H1 (cell line): ENCODE results near the gene TBX6. TPM values are rescaled to one million over a fixed set of nuclear protein-coding genes. Genes with fewer than 3 reads are reported as not detected.

Experiments
- CTCF ChIA-PET: fragments of 300-600 bp; sonication (Branson Sonifier 250); formaldehyde crosslinking; loops from one replicate; lab custom pipeline; 2021; ENCODE audit not compliant: partially characterized antibody; lab: Charles Lee
- POLR2A ChIA-PET: fragments of 300-600 bp; sonication (Branson Sonifier 250); formaldehyde crosslinking; loops from one replicate; lab custom pipeline; 2021; ENCODE audit warnings: inconsistent platforms; ENCODE audit not compliant: partially characterized antibody; lab: Charles Lee
- DNase-seq, 2 experiments: peaks; one replicate each; pipeline versions ENCODE4 v3.0.0 to v3.0.0-alpha.2; 2010 to 2022; ENCODE audit warnings: low spot score in 2 of 2, low read depth in 1 of 2, mixed read lengths in 1 of 2
- FAIRE-seq: peaks from 2 replicates; lab custom pipeline; 2011; peaks lifted over from hg19 to GRCh38; lab: Jason Lieb, UNC
- H2AFZ ChIP-seq: 2 replicates; pipeline ENCODE4 v1.8.1; 2012; ENCODE audit warnings: low read length, inconsistent platforms
- H2AK5ac ChIP-seq: 2 replicates; pipeline ENCODE4 v1.6.1; 2013; ENCODE audit warnings: low read depth, low read length
- H2BK120ac ChIP-seq: replicated peaks from 2 replicates; pipeline ENCODE3; 2013; ENCODE audit warnings: low read depth, low read length, inconsistent platforms
- H2BK12ac ChIP-seq: 2 replicates; pipeline ENCODE4 v1.6.1; 2013; ENCODE audit warnings: low read depth, low read length
- H2BK15ac ChIP-seq: 2 replicates; pipeline ENCODE4 v1.6.1; 2013; ENCODE audit warnings: low read length
- H2BK20ac ChIP-seq: 2 replicates; pipeline ENCODE4 v1.6.1; 2013; ENCODE audit warnings: low read length
- H2BK5ac ChIP-seq: 2 replicates; pipeline ENCODE4 v1.6.1; 2013; ENCODE audit warnings: low read depth, low read length
- H3K14ac ChIP-seq: 2 replicates; pipeline ENCODE4 v1.6.1; 2013; ENCODE audit warnings: inconsistent platforms; ENCODE audit not compliant: insufficient read length
- H3K18ac ChIP-seq: 2 replicates; pipeline ENCODE4 v1.6.1; 2013; ENCODE audit warnings: low read length; ENCODE audit errors: extremely low read depth
- H3K23ac ChIP-seq: 2 replicates; pipeline ENCODE4 v1.6.1; 2013; ENCODE audit warnings: inconsistent platforms; ENCODE audit not compliant: insufficient read length
- H3K23me2 ChIP-seq: 2 replicates; pipeline ENCODE4 v1.6.1; 2013; ENCODE audit warnings: low read depth, low read length
- H3K27ac ChIP-seq: 2 replicates; pipeline ENCODE4 v1.6.1; 2011; ENCODE audit warnings: low read depth, low read length, inconsistent platforms
- H3K27me3 ChIP-seq, 4 experiments: replicated peaks in 1 of 4; 1 replicate in 1 of 4; 2 replicates in 3 of 4; pipeline versions ENCODE4 v1.6.1 to v1.8.1; 2011 to 2013; ENCODE audit warnings: low read length in 3 of 4, mild to moderate bottlenecking in 3 of 4, inconsistent platforms in 2 of 4, mixed read lengths in 2 of 4, moderate library complexity in 1 of 4; ENCODE audit not compliant: control insufficient read depth in 3 of 4, insufficient read depth in 3 of 4; ENCODE audit errors: extremely low read depth in 1 of 4
- H3K36me3 ChIP-seq, 4 experiments: 2 replicates each; pipeline versions ENCODE4 v1.6.1 to v1.8.1; 2011 to 2013; ENCODE audit warnings: mild to moderate bottlenecking in 4 of 4, low read length in 3 of 4, moderate library complexity in 2 of 4, control low read depth in 1 of 4, inconsistent platforms in 1 of 4; ENCODE audit not compliant: insufficient read depth in 4 of 4, control insufficient read depth in 2 of 4
- H3K4ac ChIP-seq: replicated peaks from 2 replicates; pipeline ENCODE3; 2013; ENCODE audit warnings: low read length, low read depth, mixed read lengths, inconsistent platforms; ENCODE audit not compliant: insufficient read length
- H3K4me1 ChIP-seq, 4 experiments: replicated peaks in 1 of 4; 1 replicate in 1 of 4; 2 replicates in 3 of 4; pipeline versions ENCODE4 v1.6.1 to v1.8.1; 2011 to 2013; ENCODE audit warnings: low read length in 3 of 4, inconsistent platforms in 2 of 4, mixed read lengths in 1 of 4; ENCODE audit not compliant: insufficient read depth in 4 of 4, control insufficient read depth in 3 of 4
- H3K4me2 ChIP-seq, 2 experiments: 2 replicates each; pipeline versions ENCODE4 v1.6.1 to v1.8.1; 2011 to 2013; ENCODE audit warnings: low read depth in 2 of 2, low read length in 2 of 2, control low read depth in 1 of 2, inconsistent platforms in 1 of 2, mild to moderate bottlenecking in 1 of 2; ENCODE audit not compliant: insufficient read depth in 1 of 2
- H3K4me3 ChIP-seq, 4 experiments: fragments of 200-600, 300-600 bp in 1 of 4; sonication (generic), shearing (Covaris generic), sonication (Bioruptor Twin) in 1 of 4; 2 replicates each; pipeline versions ENCODE4 v1.5.1 to v1.8.1; 2011 to 2016; ENCODE audit warnings: low read length in 4 of 4, low read depth in 3 of 4, control low read depth in 2 of 4, inconsistent platforms in 2 of 4, mild to moderate bottlenecking in 2 of 4, mixed read lengths in 1 of 4, moderate library complexity in 1 of 4; ENCODE audit not compliant: insufficient read depth in 2 of 4; ENCODE audit errors: extremely low read depth in 1 of 4
- H3K56ac ChIP-seq: replicated peaks from 2 replicates; pipeline ENCODE3; 2013; ENCODE audit warnings: low read depth, mild to moderate bottlenecking, mixed read lengths, low read length, inconsistent platforms; ENCODE audit not compliant: insufficient read length
- H3K79me1 ChIP-seq: 2 replicates; pipeline ENCODE4 v1.6.1; 2013; ENCODE audit warnings: low read depth, low read length, control low read depth
- H3K79me2 ChIP-seq, 2 experiments: 2 replicates each; pipeline versions ENCODE4 v1.6.1 to v1.8.1; 2012 to 2013; ENCODE audit warnings: low read length in 2 of 2, mild to moderate bottlenecking in 2 of 2, inconsistent platforms in 1 of 2; ENCODE audit not compliant: insufficient read depth in 2 of 2, control insufficient read depth in 1 of 2
- H3K9ac ChIP-seq, 4 experiments: replicated peaks in 1 of 4; 1 replicate in 1 of 4; 2 replicates in 3 of 4; pipeline versions ENCODE4 v1.6.1 to v1.8.1; 2011 to 2013; ENCODE audit warnings: low read depth in 3 of 4, low read length in 3 of 4, control low read depth in 2 of 4, mild to moderate bottlenecking in 2 of 4, moderate library complexity in 2 of 4, inconsistent platforms in 1 of 4; ENCODE audit errors: extremely low read depth in 1 of 4
- H3K9me3 ChIP-seq, 2 experiments: 2 replicates each; pipeline versions ENCODE4 v1.6.1 to v1.8.1; 2012 to 2013; ENCODE audit warnings: mild to moderate bottlenecking in 2 of 2, moderate library complexity in 2 of 2, control low read depth in 1 of 2, inconsistent platforms in 1 of 2, low read depth in 1 of 2, low read length in 1 of 2, mixed read lengths in 1 of 2; ENCODE audit not compliant: insufficient read depth in 2 of 2
- H4K20me1 ChIP-seq, 2 experiments: replicated peaks in 1 of 2; 2 replicates each; pipeline versions ENCODE3 to v1.8.1; 2011 to 2013; ENCODE audit warnings: inconsistent platforms in 2 of 2, low read length in 2 of 2, mild to moderate bottlenecking in 1 of 2; ENCODE audit not compliant: insufficient read depth in 2 of 2, control insufficient read depth in 1 of 2
- H4K5ac ChIP-seq: 2 replicates; pipeline ENCODE4 v1.6.1; 2013; ENCODE audit warnings: low read length, low read depth, mixed read lengths, inconsistent platforms; ENCODE audit not compliant: insufficient read length
- H4K8ac ChIP-seq: 2 replicates; pipeline ENCODE4 v1.8.0; 2013; ENCODE audit warnings: mild to moderate bottlenecking, moderate library complexity, low read length, inconsistent platforms; ENCODE audit not compliant: insufficient read depth; ENCODE audit errors: extremely low read depth
- H4K91ac ChIP-seq: replicated peaks from 2 replicates; pipeline ENCODE3; 2013; ENCODE audit warnings: low read length, mixed read lengths, inconsistent platforms; ENCODE audit not compliant: insufficient read length
- ATF3 ChIP-seq: IDR thresholded peaks from 2 replicates; pipeline ENCODE4 v1.6.1; 2011; ENCODE audit warnings: low read depth, mild to moderate bottlenecking, low read length; ENCODE audit not compliant: insufficient read depth
- CBX5 ChIP-seq: fragments of 300-800, 300-1000 bp; sonication (generic); IDR thresholded peaks from 2 replicates; pipeline ENCODE4 v1.7.1; 2016; ENCODE audit warnings: antibody characterized with exemption, low read length, low read depth
- E2F6 ChIP-seq: IDR thresholded peaks from 2 replicates; pipeline ENCODE4 v1.6.1; 2012; ENCODE audit warnings: inconsistent platforms
- KDM4A ChIP-seq: IDR thresholded peaks from one replicate; pipeline ENCODE4 v1.7.1; 2012; ENCODE audit warnings: low read depth, mild to moderate bottlenecking, moderate library complexity, low read length, inconsistent platforms; ENCODE audit not compliant: severe bottlenecking
- KDM5A ChIP-seq: fragments of 200-600 bp; IDR thresholded peaks from 2 replicates; pipeline ENCODE4 v1.7.1; 2012; ENCODE audit warnings: mild to moderate bottlenecking, low read length, inconsistent platforms, mixed read lengths
- RBBP5 ChIP-seq: IDR thresholded peaks from 2 replicates; pipeline ENCODE4 v1.7.1; 2012; ENCODE audit warnings: low read depth, mild to moderate bottlenecking, inconsistent platforms, low read length, moderate library complexity, borderline replicate concordance
- SP2 ChIP-seq: IDR thresholded peaks from 2 replicates; pipeline ENCODE4 v1.6.1; 2012; ENCODE audit warnings: mild to moderate bottlenecking, low read length, inconsistent platforms
- SP4 ChIP-seq: IDR thresholded peaks from 2 replicates; pipeline ENCODE4 v1.6.1; 2012; ENCODE audit warnings: low read length, inconsistent platforms
- SRF ChIP-seq: IDR thresholded peaks from 2 replicates; pipeline ENCODE4 v1.6.1; 2011; ENCODE audit warnings: mild to moderate bottlenecking, low read depth, low read length, moderate library complexity
- TCF12 ChIP-seq: IDR thresholded peaks from 2 replicates; pipeline ENCODE4 v1.6.1; 2011; ENCODE audit warnings: low read depth, mild to moderate bottlenecking, low read length
- TEAD4 ChIP-seq: IDR thresholded peaks from 2 replicates; pipeline ENCODE4 v1.6.1; 2012; ENCODE audit warnings: low read depth, low read length, inconsistent platforms, mixed read lengths
- WGBS, 2 experiments: shearing (Covaris generic) in 1 of 2; methylation state at CpG; one replicate each; pipeline versions ENCODE4 v1.1.6 to v1.1.7; 2013 to 2015; ENCODE audit warnings: low lambda C conversion rate in 2 of 2, mixed read lengths in 2 of 2, inconsistent platforms in 1 of 2, low coverage in 1 of 2, missing lambda C conversion rate in 1 of 2; ENCODE audit not compliant: insufficient replicate concordance in 2 of 2, insufficient coverage in 1 of 2, insufficient read length in 1 of 2; ENCODE audit errors: extremely low coverage in 1 of 2, missing lambda C conversion rate in 1 of 2; 5-methylcytosine and 5-hydroxymethylcytosine counted together
- polyA plus RNA-seq, 7 experiments: library from polyadenylated mRNA; depleted of rRNA in 3 of 7; stranded (reverse) in 5 of 7; unstranded in 2 of 7; fragments of >200 nt in 5 of 7; fragments of 200-250 nt in 2 of 7; gene quantifications; 1 replicate in 5 of 7; 2 replicates in 1 of 7; 4 replicates in 1 of 7; pipeline versions ENCODE4 v1.2.1 to v1.2.3, GENCODE V29; 2011 to 2013; ENCODE audit warnings: missing spikeins in 2 of 7, mixed read lengths in 2 of 7
- total RNA-seq: library from RNA; stranded (reverse); fragmentation: NEBNext Ultra II Directional; extraction: Animal tissue kit (Norgen Biotek cat#: 25700); gene quantifications from 2 replicates; pipeline ENCODE4 v1.2.1, GENCODE V29; 2021

TBX6 gene
- total and polyA plus RNA-seq, 2 of the 8 experiments (the other 6 are each of a cell fraction or from before 2014, with no cell fraction given): 2.2 to 2.8 TPM

- H3K4me1 ChIP-seq: peaks cover 0 to 19% (median 10%) of the 10 kb centered on the region in 4 experiments; a peak in 6 of 7 replicates
- no peaks in the 10 kb centered on the region for H3K36me3 ChIP-seq
- FAIRE-seq: no peak
- CTCF ChIA-PET: interaction anchor here (0.7 to 7.7 kb wide), 7 partner anchors 13 to 51 kb away, joined by 3 to 90 read pairs (median 4); partner anchors contain the start of genes ALDOA, GDPD3 and PPP4C
- no peak overlapping the region for H3K56ac ChIP-seq
- no peak overlapping the region for H4K5ac ChIP-seq
- no peak overlapping the region for H3K4ac ChIP-seq
- H3K79me1 ChIP-seq: peaks cover 3% of the 10 kb centered on the region; the same call in 1 of the 2 replicates
- H2BK120ac ChIP-seq: no peak overlapping the region
- H3K79me2 ChIP-seq: peaks cover 11 to 34% of the 10 kb centered on the region in 2 experiments
- POLR2A ChIA-PET: interaction anchor here (0.9 to 14.0 kb wide), 6 partner anchors 10 to 506 kb away, joined by 3 to 353 read pairs (median 6); partner anchors contain the start of genes ALDOA, GDPD3 and PPP4C
- peak overlapping the region; percentile 64; the same call in 1 of the 2 replicates for H4K8ac ChIP-seq
- peak overlapping the region; percentile 83; the same call in 1 of the 2 replicates for H2BK5ac ChIP-seq
- no peak overlapping the region; the same call in 1 of the 2 replicates for H2AK5ac ChIP-seq
- H3K27ac ChIP-seq: no peak overlapping the region
- H3K9me3 ChIP-seq: no peaks in the 10 kb centered on the region
- H3K9ac ChIP-seq: no peak overlapping the region
- peaks cover 0 to 9% of the 10 kb centered on the region in 2 experiments for H4K20me1 ChIP-seq
- no peak overlapping the region for H3K4me3 ChIP-seq
- no peak overlapping the region for H3K18ac ChIP-seq
- no peak overlapping the region for H2AFZ ChIP-seq
- H2BK20ac ChIP-seq: no peak overlapping the region
- H3K23me2 ChIP-seq: peaks cover 29% of the 10 kb centered on the region; the same call in 1 of the 2 replicates
- H3K27me3 ChIP-seq: 0 out of 7 replicates have a peak, but pooled peaks cover 0 to 3% (median 0%) of the 10 kb centered on the region in 4 experiments
- H2BK15ac ChIP-seq: no peak overlapping the region
- peak overlapping the region in 1 of 2 experiments; percentile 93; a peak in 2 of 4 replicates for H3K4me2 ChIP-seq
- no peak overlapping the region for H4K91ac ChIP-seq
- no peak overlapping the region for H3K14ac ChIP-seq
- no peak for DNase-seq
- WGBS, 2 experiments: 91% methylated on average over 11 of the region's 11 CpGs; no CpG with 5 or more reads in 1 of the 2 experiments
- H3K23ac ChIP-seq: no peak overlapping the region
- 0 out of 2 replicates have a peak overlapping the region, but pooled peaks have one; percentile 27 for H2BK12ac ChIP-seq
- no peak for TF ChIP-seq KDM5A
- TF ChIP-seq SRF: no peak
- TF ChIP-seq RBBP5: no peak
- TF ChIP-seq ATF3: no peak
- TF ChIP-seq TEAD4: no peak
- no peak for TF ChIP-seq TCF12
- TF ChIP-seq SP4: no peak
- TF ChIP-seq KDM4A: no peak
- no peak for TF ChIP-seq CBX5
- TF ChIP-seq E2F6: no peak
- no peak for TF ChIP-seq SP2
These were observed 2.9 kb upstream of the TBX6 start for GRCh38 chr16:30094541-30095165.
